NT2/D1 (cell line): ENCODE results near the gene RNF214.
"Not testable (repeated sequence)": the region's sequence is repeated elsewhere in the genome, so short reads cannot be mapped to it uniquely, and the experiment has no call there.

ENCODE experiments used
- SUZ12 ChIP-seq: IDR thresholded peaks from 2 replicates; pipeline ENCODE4 v1.6.1; 2011; ENCODE audit not compliant: insufficient read length, insufficient read depth; ENCODE audit errors: extremely low read depth
- YY1 ChIP-seq: IDR thresholded peaks from 2 replicates; pipeline ENCODE4 v1.6.1; 2011; ENCODE audit not compliant: insufficient read length, insufficient read depth
- ZNF274 ChIP-seq: IDR thresholded peaks from 2 replicates; pipeline ENCODE4 v1.6.1; 2011; ENCODE audit warnings: mild to moderate bottlenecking, low read depth, low read length

DNA sequence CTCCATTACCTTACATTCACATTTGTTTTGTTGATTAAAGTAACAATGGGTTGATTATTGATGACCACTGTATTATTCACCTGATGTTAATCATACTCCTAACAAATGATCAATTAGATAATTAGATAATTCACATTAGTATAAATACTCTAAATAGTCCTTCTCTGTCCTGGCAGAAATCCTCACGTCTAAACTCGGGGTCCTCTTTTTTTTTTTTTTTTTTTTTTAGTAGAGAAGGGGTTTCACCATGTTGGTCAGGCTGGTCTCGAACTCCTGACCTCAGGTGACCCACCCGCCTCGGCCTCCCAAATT is 94.7 kb downstream of the RNF214 start:
- TF ChIP-seq ZNF274, SUZ12, YY1: not testable (repeated sequence)
